GM19023 (cell line): ENCODE results near the gene SNX19.

Source experiments
- ATAC-seq: cut with Tn5 transposase; IDR thresholded peaks from one replicate; pipeline ENCODE4 v1.9.1; 2021; ENCODE audit warnings: mild to moderate bottlenecking, moderate library complexity; ENCODE audit not compliant: unreplicated experiment

The SNX19 gene

GRCh38 chr11:130908061-130908460 lies 8.2 kb downstream of the SNX19 start:
- ATAC-seq: no peak

DNA sequence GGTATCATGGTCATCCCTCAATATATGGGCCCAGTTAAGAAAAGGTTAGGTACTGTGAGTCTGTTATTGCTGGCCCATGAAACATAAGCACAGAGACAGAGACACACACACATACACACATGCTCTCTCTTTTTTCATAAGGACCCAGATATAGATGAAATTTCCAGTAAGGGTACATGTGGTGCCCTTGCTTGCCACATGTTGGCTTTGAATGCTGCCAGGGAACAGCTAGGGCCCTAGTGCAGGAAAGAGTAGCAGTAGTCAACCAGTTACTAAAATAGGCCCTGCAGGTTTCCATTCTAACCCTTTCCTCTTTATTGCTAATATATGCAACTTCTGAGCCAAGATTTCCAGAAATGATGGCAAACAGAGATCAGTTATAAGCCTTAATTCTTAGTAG lies 9.1 kb downstream of the SNX19 start:
- no peak for ATAC-seq

GRCh38 chr11:130906616-130907015 lies 9.7 kb downstream of the SNX19 start:
- no peak for ATAC-seq

DNA sequence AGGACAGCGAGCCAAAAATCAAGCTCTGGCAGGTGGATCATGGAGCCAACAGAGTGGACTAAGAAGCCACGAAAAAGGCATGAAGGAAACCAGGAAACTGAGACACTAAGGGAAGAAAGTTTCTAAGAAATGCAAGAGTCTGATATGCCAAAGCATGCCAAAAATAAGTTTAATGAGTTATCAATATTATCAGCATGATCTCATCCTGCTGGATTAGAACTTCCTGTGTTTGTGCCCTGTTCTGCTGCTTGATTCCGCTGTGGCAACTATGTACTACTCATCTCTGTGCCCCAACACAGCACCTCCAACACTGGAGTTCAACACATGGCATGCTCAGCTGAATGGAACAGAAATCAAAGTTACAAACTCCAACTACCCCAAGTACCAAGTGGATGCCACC lies 10.8 kb downstream of the SNX19 start:
- no peak for ATAC-seq

DNA sequence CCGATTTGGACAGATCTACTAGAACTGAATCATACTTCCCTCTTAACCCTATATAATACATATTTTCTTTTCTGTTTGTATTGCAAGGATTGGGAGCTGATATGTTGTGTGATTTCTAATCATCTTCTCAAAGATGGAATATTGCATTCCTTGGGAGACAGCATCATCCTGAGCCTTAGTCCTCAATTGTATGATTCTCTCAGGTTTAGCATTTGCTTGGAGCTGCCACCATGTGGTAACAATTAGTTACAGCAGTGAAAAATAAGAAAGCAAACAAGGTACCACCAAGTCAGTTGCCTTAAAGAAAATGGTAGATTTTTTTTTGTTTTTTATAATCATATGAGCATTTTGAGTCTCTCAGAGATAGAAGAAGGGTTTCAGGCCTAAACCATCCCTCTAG lies 11.9 kb downstream of the SNX19 start:
- no peak for ATAC-seq

GRCh38 chr11:130902380-130902779 lies 13.9 kb downstream of the SNX19 start:
- ATAC-seq: no peak

GRCh38 chr11:130899106-130899505 lies 17.2 kb downstream of the SNX19 start:
- no peak for ATAC-seq

DNA sequence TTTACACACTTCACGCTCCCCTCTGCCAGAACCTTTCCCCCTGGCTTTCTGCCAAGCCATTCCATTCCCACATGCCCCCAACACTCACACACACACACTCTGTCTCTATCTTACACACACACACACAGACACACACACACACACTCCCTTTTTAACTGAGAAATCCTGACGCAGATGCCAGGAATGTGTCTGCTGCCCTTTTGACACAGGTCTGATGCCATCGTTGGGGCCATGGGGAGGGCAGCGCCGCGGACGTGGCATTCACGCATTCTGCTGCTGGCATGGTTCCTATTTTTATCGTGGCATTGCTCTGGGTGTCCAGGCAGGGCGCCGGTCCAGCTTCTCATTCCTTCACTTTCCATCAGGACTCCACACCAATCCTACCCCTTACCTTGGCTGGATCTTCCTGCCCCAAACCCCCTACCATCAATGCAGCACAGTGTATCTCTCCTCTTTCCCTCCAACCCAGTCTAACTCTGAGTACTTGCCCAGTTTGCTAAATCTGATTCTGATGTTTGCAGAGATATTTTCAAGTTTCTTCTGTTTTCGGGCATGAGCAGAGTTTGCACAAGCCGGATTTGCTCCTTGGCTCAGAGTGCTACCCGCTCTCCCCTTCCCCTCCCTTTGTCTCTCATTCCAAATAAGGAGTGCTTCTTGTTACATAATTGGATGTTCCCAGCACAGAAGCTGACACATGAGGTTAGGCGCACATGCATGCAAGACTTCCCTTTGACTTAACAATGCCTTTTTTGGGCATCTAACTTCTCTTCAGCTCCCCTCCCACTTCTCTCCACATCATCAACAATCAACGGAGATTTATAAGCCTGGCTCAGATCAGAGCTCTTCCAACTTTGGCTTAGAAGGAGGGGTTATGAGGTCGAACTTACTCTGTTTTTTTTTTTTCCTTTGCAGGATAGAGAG lies 18.8 kb downstream of the SNX19 start:
- ATAC-seq: no peak

DNA sequence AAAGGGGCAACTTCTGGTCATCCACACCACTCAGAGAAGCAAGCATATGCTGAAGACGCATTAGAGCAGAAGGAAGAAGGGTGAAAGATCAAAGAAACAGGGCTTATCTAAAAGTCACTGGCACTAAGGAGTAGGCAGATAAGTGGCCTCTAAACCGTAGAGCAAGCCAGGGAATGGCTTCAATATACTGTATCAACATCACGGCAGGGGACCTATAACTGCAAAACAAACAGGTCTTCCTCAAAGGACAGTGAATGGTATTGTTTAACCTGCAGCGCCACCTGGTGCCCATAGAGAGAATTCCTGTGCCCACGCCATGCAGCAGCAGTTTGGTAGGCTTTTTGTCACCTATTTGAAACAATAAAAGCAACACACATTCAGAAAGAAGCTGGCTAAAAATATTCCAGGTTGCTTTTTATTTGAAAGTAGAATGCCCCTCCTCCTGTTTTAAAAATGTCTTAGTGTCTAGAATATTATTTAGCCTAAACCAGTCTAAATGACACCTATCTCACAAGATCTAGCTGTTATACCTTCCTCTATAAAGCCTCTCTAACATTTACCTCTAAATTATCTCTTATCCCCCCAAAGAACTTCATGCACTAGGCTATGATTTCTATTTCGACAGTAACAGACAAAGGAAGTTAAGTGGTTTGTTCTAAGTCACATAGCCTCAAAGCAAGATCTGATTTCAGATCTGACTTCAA lies 21.8 kb downstream of the SNX19 start:
- ATAC-seq: peak; percentile 92

DNA sequence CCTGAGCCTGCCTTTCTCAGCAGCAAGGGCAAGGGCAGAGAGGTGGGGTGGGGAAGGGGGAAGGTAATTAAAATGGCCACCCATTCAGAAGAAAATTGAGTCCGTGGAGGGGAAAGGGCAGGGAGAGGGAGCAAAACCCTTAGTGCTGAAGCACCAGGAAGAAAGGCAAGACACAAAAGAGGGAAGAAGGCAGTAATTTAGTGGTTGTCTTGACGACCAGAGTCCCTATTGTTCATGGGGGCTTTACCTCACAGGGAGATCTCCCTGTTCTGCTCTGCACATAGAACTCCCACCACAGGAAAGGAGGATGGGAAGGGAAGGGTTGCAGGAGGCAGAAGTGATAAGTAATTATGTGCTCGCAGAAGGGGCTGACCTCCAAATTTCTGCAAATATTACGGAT lies 23.4 kb downstream of the SNX19 start:
- no peak for ATAC-seq

GRCh38 chr11:130891326-130891725 lies 25.0 kb downstream of the SNX19 start:
- no peak for ATAC-seq

DNA sequence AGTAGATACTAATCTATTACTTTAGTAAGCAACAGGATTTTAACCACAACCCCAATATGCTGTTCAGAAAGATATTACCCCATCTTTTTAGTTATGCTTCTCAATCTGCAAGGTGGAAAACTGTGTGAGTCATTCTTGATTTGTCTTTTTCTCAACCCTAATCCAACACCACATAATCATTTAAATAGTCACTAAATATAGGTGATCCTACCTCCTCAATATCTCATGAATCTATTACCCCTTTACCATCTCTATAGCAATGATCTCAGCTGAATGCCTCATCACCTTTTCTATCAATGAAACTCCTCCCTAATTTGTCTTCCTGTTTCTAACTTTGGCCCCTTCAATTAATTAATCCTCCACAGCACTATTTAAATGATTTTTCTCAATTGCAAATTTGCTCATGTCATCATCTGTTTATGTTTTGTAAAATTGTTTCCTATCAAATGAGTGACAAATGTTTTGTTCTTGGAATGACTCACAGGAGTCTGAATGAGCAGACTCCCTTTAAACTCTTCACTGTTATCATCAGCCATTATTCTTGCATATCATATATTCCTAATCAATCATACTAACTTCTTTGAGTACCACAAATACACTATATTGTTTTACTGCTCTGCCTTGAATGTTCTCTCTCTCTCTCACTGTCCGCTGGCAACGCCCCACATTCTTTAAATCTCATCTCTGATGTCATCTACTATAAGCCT lies 26.1 kb downstream of the SNX19 start:
- ATAC-seq: no peak

GRCh38 chr11:130888790-130889189 lies 27.5 kb downstream of the SNX19 start:
- ATAC-seq: no peak

GRCh38 chr11:130886704-130887103 lies 29.6 kb downstream of the SNX19 start:
- ATAC-seq: no peak

DNA sequence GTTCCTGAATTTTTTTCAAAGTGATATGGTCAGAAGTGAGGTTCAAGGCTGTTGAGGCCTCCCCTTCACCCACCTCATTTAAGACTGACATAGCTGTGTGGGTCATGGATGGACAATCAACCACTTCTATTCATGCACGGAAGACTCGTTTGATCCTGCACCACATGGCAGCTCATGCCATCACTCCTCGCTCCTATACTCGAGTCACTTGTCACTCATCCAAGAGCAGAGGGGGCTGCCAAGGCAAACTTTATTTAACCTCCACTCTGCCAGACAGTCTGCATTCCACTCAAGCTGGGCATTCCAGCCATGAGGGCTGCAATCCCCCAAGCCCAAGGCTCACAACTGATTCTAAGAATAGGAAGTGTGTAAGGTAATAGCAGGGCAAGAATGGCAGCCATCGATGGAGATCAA lies 34.1 kb downstream of the SNX19 start:
- ATAC-seq: no peak

DNA sequence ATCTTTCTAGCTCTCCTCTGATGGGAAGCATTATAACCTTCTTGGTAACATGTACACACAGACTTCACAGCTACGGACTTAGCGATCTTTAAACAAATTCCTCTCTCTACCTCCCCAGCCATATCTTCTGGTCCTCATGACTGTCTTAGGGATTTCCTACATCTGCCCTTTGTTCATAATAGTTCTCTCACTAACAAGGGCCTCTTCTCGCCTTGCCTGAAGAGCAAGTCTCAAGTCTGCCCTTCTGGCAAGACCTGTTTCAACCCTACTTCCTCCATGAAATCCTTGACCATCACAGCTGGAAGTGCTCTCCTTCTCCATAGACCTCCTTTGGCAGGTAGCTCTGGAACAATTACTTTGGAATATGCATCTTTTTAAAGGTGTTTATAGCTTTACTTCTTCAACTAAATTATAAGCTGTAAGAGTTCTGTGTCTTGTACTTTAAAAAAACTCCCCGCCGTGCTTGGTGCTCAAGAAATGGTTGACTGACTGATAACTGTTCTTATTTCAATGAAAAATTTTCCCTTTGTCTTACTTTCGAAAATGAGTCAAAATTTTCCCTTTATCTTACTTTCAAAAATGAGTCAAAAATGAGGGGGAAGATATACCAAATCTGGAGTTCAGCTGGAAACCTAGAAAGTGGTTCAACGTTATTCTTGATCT lies 34.7 kb downstream of the SNX19 start:
- ATAC-seq: no peak

DNA sequence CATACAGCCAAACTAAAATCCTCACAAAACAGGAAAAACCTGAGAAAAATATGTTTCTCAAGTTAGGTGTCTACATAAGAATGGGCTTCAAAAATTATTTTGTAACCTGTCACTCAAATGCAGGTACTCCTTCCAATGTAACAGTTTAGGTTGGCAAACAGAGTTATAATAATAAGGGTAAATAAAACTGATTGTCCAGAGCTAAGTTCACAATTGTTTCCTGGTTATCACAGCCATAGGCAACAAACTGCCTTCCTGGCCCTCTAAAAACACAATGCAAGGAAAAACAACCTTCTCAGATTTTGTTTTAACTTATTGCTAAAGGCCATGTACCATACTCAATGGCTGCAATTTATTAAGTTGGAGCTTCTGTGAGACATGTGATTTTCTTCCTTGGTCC lies 36.4 kb downstream of the SNX19 start:
- ATAC-seq: no peak

DNA sequence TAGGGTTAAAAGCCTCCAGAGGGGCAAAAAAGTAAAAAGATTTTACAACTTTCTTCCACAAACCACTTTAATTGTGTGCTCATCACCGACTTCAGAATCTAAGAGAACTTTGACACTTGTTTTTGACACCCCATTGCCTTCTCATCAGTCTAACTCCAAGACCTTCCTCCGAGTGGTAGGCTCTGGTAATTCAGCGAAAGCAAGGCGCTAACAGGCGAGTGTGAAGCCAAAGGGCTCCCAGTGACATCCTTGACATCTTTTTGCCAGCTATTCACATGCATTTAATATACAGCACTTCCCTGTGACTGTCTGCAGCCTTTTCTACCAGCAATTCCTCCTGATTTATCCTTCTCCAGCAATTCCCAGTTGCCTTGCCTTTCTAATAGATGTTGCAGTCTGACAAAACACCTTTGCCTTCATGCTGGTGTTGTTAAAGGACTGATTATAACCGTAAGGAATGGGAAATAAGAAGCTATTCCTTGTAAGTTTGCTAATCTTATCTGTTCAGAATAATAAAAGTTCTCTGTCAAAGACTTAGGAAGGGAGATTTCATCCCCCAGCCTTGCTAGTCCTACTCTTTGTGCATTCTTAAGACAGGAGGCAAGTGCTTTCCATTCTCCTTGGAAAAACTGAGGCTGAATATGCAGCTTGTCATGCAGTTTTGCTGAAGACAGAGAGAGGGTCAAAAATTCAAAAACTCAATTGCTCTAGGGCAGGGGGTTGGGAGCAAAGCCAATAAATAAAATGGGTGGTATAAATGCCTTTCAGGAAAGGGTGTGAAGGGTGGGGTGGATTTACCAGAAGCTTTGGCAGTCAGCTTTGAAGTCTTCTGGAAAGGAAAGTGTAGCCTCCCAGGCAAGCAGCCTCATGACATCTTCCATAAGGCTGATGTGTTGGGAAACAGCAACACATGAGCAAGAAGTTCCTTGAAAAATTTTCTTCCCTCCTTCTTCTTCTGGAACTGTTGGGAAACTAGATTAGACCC lies 39.1 kb downstream of the SNX19 start:
- no peak for ATAC-seq

DNA sequence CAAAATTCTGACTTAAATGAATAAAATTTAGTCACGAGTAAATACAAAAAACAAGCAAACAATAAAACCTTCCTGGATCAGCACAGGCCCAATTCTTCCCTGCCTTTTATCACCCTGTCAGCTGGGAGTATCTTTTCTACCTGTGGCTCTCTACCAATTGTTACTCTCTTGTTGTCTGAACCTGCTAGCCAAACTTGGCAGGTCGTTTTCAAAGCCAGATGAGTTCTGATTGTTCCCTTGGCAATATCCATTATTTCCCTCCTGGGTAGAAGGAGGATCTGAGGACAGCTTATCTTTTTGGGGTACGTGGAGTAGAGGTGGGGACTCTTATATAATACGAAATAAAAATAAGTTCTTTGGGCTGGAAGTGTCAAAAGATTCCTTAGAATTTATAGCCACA lies 40.2 kb downstream of the SNX19 start:
- no peak for ATAC-seq

DNA sequence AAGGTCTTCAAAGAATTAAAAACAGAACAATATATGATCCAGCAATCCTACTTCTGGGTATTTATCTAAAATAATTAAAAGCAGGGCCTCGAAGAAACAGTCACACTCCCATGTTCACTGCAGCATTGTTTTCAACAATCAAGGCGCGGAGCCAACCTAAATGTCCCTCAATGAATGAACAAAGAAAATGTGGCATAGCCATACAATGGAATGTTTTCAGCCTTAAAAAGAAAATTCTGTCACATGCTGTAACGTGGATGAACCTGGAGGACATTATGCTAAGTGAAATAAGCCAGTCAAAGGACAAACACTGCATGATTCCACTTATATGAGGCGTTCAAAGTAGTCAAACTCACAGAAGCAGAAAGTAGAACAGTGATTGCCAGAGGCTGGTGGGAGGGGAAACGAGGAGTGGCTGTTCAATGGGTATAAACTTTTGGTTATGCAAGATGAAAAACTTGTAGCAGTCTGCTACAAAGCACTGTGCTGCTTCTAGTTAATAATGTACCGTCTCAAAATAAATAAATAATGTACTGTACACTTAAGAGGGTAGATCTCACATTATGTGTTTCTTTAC lies 41.2 kb downstream of the SNX19 start:
- no peak for ATAC-seq
